GM06990 (cell line): ENCODE data around the gene PTPRE.

ENCODE experiments used
- DNase-seq: peaks from one replicate; pipeline ENCODE4 v3.0.0-alpha.2; 2011; ENCODE audit not compliant: insufficient read length; ENCODE audit errors: extremely low read depth
- H3K27me3 ChIP-seq: replicated peaks from 2 replicates; pipeline ENCODE4 v1.6.0; 2011; ENCODE audit warnings: low read length; ENCODE audit not compliant: control insufficient read depth, insufficient read depth
- H3K36me3 ChIP-seq: 2 replicates; pipeline ENCODE4 v1.5.1; 2011; ENCODE audit warnings: low read length; ENCODE audit not compliant: control insufficient read depth, insufficient read depth
- H3K4me3 ChIP-seq: replicated peaks from 2 replicates; pipeline ENCODE4 v1.5.1; 2011; ENCODE audit warnings: low read depth, mild to moderate bottlenecking, control low read depth, low read length
- TF ChIP-seq, protein P1 (sequence below): IDR thresholded peaks from 2 replicates; pipeline ENCODE4 v1.5.1; 2011; ENCODE audit warnings: low read length, control low read depth, mild to moderate bottlenecking, inconsistent platforms; ENCODE audit not compliant: insufficient read depth, poor library complexity, severe bottlenecking

Gene PTPRE

DNA sequence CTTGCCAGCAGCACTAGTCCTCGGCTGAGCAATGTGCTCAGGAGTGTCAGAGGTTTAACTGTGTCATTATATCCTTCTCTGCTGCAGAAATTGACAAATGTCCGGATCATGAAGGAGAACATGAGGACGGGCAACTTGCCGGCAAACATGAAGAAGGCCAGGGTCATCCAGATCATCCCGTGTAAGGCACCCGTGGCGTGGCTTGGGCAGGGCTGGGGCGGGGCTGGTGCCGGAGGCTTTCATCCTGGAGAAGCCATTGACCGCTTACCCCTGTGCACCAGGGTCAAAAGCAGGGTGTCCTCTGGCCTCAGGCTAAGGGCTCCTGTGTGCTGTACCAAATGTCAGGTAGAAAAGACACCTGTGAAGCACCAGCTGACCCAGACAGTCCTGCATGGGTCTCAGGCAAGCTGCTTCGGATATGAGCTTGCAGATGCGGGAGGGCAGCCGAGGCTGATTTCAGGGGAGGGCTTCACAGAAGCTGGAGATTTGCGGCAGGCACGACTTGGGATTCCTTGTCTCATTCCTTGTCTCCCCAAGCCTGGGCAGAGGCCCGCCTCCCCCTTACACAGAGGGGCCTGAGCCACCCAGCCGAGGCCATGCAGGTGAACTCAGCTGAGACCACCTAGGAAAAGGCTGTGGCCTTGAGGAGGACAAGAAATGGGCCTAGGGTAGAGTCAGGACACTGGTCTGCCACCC lies 164.0 kb downstream of the PTPRE start:
- Histone ChIP-seq H3K4me3 (no peak overlapping the region), H3K36me3 (peaks cover 20% of the 10 kb centered on the region), H3K27me3 (no peaks in the 10 kb centered on the region)
- TF ChIP-seq, protein P1, sequence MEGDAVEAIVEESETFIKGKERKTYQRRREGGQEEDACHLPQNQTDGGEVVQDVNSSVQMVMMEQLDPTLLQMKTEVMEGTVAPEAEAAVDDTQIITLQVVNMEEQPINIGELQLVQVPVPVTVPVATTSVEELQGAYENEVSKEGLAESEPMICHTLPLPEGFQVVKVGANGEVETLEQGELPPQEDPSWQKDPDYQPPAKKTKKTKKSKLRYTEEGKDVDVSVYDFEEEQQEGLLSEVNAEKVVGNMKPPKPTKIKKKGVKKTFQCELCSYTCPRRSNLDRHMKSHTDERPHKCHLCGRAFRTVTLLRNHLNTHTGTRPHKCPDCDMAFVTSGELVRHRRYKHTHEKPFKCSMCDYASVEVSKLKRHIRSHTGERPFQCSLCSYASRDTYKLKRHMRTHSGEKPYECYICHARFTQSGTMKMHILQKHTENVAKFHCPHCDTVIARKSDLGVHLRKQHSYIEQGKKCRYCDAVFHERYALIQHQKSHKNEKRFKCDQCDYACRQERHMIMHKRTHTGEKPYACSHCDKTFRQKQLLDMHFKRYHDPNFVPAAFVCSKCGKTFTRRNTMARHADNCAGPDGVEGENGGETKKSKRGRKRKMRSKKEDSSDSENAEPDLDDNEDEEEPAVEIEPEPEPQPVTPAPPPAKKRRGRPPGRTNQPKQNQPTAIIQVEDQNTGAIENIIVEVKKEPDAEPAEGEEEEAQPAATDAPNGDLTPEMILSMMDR = no peak
- DNase-seq = no peak

DNA sequence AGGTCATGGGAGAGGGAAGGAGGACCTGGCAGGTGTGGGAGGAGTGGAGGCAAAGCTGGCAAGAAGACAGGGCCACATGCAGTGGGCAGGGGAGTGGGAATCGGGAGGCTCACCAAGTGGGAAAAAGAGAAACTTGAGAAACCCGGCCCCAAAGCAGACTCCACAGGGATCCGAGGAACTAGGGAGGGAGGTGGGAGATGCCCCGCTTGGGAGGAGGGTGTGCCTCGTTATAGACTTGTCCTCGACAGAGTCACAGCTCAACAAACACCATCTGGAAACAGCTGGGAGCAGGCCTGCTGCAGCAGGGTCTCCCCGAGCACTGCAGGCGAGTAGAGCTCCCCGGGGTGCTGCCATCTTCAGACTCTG lies 164.5 kb downstream of the PTPRE start:
- TF ChIP-seq, protein P1 = no peak
- H3K4me3 ChIP-seq = no peak overlapping the region
- no peaks in the 10 kb centered on the region for H3K27me3 ChIP-seq
- peaks cover 21% of the 10 kb centered on the region for H3K36me3 ChIP-seq
- no peak for DNase-seq

DNA sequence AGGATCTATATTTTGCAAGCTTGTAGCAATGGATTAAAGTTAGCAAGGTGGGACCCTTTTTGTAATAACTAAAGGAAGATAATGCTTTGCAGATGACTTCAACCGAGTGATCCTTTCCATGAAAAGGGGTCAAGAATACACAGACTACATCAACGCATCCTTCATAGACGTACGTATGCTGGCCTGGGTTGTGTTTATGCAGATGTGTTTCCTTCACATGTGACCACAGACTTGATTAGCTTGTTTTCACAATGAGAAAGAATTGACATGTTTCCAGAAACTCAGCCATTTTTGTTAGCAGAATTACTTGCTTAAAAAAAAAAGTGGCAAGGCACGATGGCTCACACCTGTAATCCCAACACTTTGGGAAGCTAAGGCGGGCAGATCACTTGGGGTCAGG lies 165.1 kb downstream of the PTPRE start:
- peaks cover 16% of the 10 kb centered on the region for H3K36me3 ChIP-seq
- TF ChIP-seq, protein P1 = no peak
- H3K4me3 ChIP-seq = no peak overlapping the region
- no peaks in the 10 kb centered on the region for H3K27me3 ChIP-seq
- DNase-seq = no peak

DNA sequence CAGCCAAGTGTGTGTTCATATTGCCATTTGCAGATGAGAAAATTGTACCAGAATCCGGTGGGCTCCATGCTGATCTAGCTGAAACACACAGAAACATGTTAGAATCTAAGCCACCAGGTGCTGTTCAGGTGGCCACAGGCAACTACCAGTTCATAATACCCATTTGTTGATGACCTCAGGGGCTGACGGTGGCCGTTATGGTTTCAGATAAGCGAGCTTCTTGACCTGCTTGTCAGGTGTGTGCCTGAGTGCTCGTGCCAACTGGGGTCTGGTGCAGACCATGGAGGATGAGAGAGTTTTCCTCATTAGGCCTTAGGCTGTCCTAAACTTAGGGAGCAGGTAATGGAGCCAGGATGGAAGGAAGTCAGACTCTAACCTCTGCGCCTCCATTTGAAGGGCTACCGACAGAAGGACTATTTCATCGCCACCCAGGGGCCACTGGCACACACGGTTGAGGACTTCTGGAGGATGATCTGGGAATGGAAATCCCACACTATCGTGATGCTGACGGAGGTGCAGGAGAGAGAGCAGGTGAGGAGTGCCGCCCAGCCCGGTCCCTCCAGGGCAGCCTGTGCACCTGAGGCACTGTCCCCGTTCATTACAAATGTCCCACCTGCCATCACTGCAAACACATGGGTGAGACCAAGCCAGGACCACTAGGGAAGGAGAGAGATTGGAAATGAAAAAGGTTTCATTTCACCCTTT lies 166.2 kb downstream of the PTPRE start:
- Histone ChIP-seq H3K36me3 (peaks cover 16% of the 10 kb centered on the region), H3K27me3 (no peaks in the 10 kb centered on the region), H3K4me3 (no peak overlapping the region)
- DNase-seq = no peak
- TF ChIP-seq, protein P1 = no peak

DNA sequence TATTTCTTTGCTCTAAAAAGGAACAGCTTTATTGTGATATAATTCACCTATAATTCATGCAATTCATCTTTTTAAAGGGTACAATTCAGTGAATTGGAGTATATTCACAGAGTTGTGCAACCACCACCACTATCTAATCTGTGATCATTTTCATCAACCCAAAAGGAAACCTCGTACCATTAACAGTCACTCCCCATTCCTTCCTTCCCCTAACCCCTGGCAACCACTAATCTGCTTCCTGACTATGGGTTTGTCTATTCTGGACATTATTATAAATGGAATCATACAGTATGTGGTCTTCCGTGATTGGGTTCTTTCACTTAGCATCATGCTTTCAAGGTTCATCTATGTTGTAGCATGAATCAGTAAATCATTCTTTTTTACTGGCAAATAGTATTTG lies 167.0 kb downstream of the PTPRE start:
- DNase-seq = no peak
- H3K27me3 ChIP-seq = no peaks in the 10 kb centered on the region
- TF ChIP-seq, protein P1 = no peak
- no peak overlapping the region for H3K4me3 ChIP-seq
- peaks cover 17% of the 10 kb centered on the region for H3K36me3 ChIP-seq
